Stimulated activated effector memory CD8-positive, alpha-beta T cell treated with anti-CD3 and anti-CD28 coated beads, Interleukin-12 subunit alpha, Interleukin-12 subunit beta, amount 100 ng/mL, for 72 hours (primary cell): ENCODE measurements around the gene PSKH1.
"Not testable (repeated sequence)": the region's sequence is repeated elsewhere in the genome, so short reads cannot be mapped to it uniquely, and the experiment has no call there.

ENCODE experiments used
- ATAC-seq: fragments of 150-1000 bp; cut with Tn5 transposase; 2 replicates; pipeline ENCODE4 v1.10.0; 2021
- DNase-seq, 2 donors: peaks; one replicate each; pipeline ENCODE4 v3.0.0; 2021 to 2022; ENCODE audit warnings: low spot score in 2 of 2
- H3K27ac Mint-ChIP-seq: one replicate; pipeline ENCODE4 v1.8.0; 2022; ENCODE audit warnings: mild to moderate bottlenecking, mixed read lengths
- H3K36me3 Mint-ChIP-seq: one replicate; pipeline ENCODE4 v1.8.0; 2022; ENCODE audit warnings: mild to moderate bottlenecking, mixed read lengths
- H3K4me1 Mint-ChIP-seq: one replicate; pipeline ENCODE4 v1.8.0; 2022; ENCODE audit warnings: mixed read lengths
- H3K4me3 Mint-ChIP-seq: one replicate; pipeline ENCODE4 v1.8.0; 2022; ENCODE audit warnings: mild to moderate bottlenecking, mixed read lengths
- H3K9me3 Mint-ChIP-seq: one replicate; pipeline ENCODE4 v1.8.0; 2022; ENCODE audit warnings: mixed read lengths

PSKH1 gene

GRCh38 chr16:67893743-67894399, 817 bp downstream of the PSKH1 start:
- DNase-seq = no peak
- peak overlapping the region; percentile 96 for H3K27ac Mint-ChIP-seq

GRCh38 chr16:67897231-67897630, 4.2 kb downstream of the PSKH1 start:
- H3K4me3 Mint-ChIP-seq = no peak overlapping the region
- H3K9me3 Mint-ChIP-seq = no peaks in the 10 kb centered on the region
- peak overlapping the region; percentile 20 for H3K27ac Mint-ChIP-seq
- DNase-seq (no peak), ATAC-seq (no peak)
- peaks cover 28% of the 10 kb centered on the region for H3K4me1 Mint-ChIP-seq
- peaks cover 10% of the 10 kb centered on the region for H3K36me3 Mint-ChIP-seq

More at GRCh38 chr16:67893743-67894399, 817 bp downstream of the PSKH1 start:
- no peak for ATAC-seq
- no peaks in the 10 kb centered on the region for H3K9me3 Mint-ChIP-seq
- H3K4me1 Mint-ChIP-seq = peaks cover 21% of the 10 kb centered on the region
- H3K36me3 Mint-ChIP-seq = peaks cover 10% of the 10 kb centered on the region
- H3K4me3 Mint-ChIP-seq = peak overlapping the region; percentile 94

- H3K4me3 Mint-ChIP-seq = no peak overlapping the region
- no peaks in the 10 kb centered on the region for H3K9me3 Mint-ChIP-seq
- no peak for DNase-seq
- H3K4me1 Mint-ChIP-seq = peaks cover 15% of the 10 kb centered on the region
- ATAC-seq = no peak
- no peak overlapping the region for H3K27ac Mint-ChIP-seq
- H3K36me3 Mint-ChIP-seq = no peaks in the 10 kb centered on the region
These were observed 8.7 kb downstream of the PSKH1 start for GRCh38 chr16:67901734-67902133.

GRCh38 chr16:67902831-67903230, 9.8 kb downstream of the PSKH1 start:
- Mint-ChIP-seq H3K4me3 (no peak overlapping the region), H3K9me3 (no peaks in the 10 kb centered on the region), H3K4me1 (peaks cover 12% of the 10 kb centered on the region), H3K27ac (peak overlapping the region; percentile 21), H3K36me3 (peaks cover 5% of the 10 kb centered on the region)
- DNase-seq (no peak), ATAC-seq (no peak)

GRCh38 chr16:67907397-67908180, 14.5 kb downstream of the PSKH1 start:
- peak; percentile 45 for ATAC-seq
- no peaks in the 10 kb centered on the region for H3K9me3 Mint-ChIP-seq
- H3K4me3 Mint-ChIP-seq = no peak overlapping the region
- DNase-seq = no peak
- H3K27ac Mint-ChIP-seq = peak overlapping the region; percentile 73
- peaks cover 16% of the 10 kb centered on the region for H3K4me1 Mint-ChIP-seq
- H3K36me3 Mint-ChIP-seq = peaks cover 21% of the 10 kb centered on the region

GRCh38 chr16:67909056-67909742, 16.1 kb downstream of the PSKH1 start:
- peak overlapping the region; percentile 62 for H3K27ac Mint-ChIP-seq

GRCh38 chr16:67910158-67910557, 17.1 kb downstream of the PSKH1 start:
- H3K4me1 Mint-ChIP-seq = peaks cover 22% of the 10 kb centered on the region
- peak; percentile 89 for ATAC-seq
- DNase-seq = no peak
- H3K27ac Mint-ChIP-seq = peak overlapping the region; percentile 62
- peaks cover 30% of the 10 kb centered on the region for H3K36me3 Mint-ChIP-seq
- H3K4me3 Mint-ChIP-seq = no peak overlapping the region
- no peaks in the 10 kb centered on the region for H3K9me3 Mint-ChIP-seq

More at GRCh38 chr16:67909056-67909742, 16.1 kb downstream of the PSKH1 start:
- no peak overlapping the region for H3K4me3 Mint-ChIP-seq
- peaks cover 23% of the 10 kb centered on the region for H3K36me3 Mint-ChIP-seq
- DNase-seq (no peak), ATAC-seq (no peak)
- H3K9me3 Mint-ChIP-seq = no peaks in the 10 kb centered on the region
- peaks cover 22% of the 10 kb centered on the region for H3K4me1 Mint-ChIP-seq

GRCh38 chr16:67914758-67915495, 21.9 kb downstream of the PSKH1 start:
- no peak overlapping the region for H3K4me3 Mint-ChIP-seq
- peaks cover 8% of the 10 kb centered on the region for H3K36me3 Mint-ChIP-seq
- ATAC-seq = no peak
- DNase-seq = no peak
- H3K9me3 Mint-ChIP-seq = no peaks in the 10 kb centered on the region
- peak overlapping the region; percentile 58 for H3K27ac Mint-ChIP-seq
- H3K4me1 Mint-ChIP-seq = peaks cover 38% of the 10 kb centered on the region

GRCh38 chr16:67915496-67915769, 22.4 kb downstream of the PSKH1 start:
- peaks cover 35% of the 10 kb centered on the region for H3K4me1 Mint-ChIP-seq
- H3K4me3 Mint-ChIP-seq, H3K27ac Mint-ChIP-seq, H3K36me3 Mint-ChIP-seq, ATAC-seq, H3K9me3 Mint-ChIP-seq, DNase-seq: not testable (repeated sequence)

GRCh38 chr16:67915831-67916723, 23.0 kb downstream of the PSKH1 start:
- Mint-ChIP-seq H3K4me1 (peaks cover 35% of the 10 kb centered on the region), H3K27ac (peak overlapping the region; percentile 95), H3K36me3 (peaks cover 8% of the 10 kb centered on the region), H3K9me3 (no peaks in the 10 kb centered on the region), H3K4me3 (no peak overlapping the region)
- ATAC-seq (no peak), DNase-seq (no peak)

GRCh38 chr16:67917140-67917851, 24.2 kb downstream of the PSKH1 start:
- Mint-ChIP-seq H3K9me3 (no peaks in the 10 kb centered on the region), H3K36me3 (peaks cover 15% of the 10 kb centered on the region), H3K27ac (peak overlapping the region; percentile 95), H3K4me3 (no peak overlapping the region), H3K4me1 (peaks cover 41% of the 10 kb centered on the region)
- ATAC-seq (peak; percentile 4), DNase-seq (no peak)

GRCh38 chr16:67917852-67918236, 24.8 kb downstream of the PSKH1 start:
- ATAC-seq = peak; percentile 100
- no peak overlapping the region for H3K4me3 Mint-ChIP-seq
- no peak for DNase-seq

GRCh38 chr16:67919622-67920221, 26.7 kb downstream of the PSKH1 start:
- DNase-seq (no peak), ATAC-seq (no peak)
- peaks cover 39% of the 10 kb centered on the region for H3K4me1 Mint-ChIP-seq
- no peaks in the 10 kb centered on the region for H3K9me3 Mint-ChIP-seq
- no peak overlapping the region for H3K4me3 Mint-ChIP-seq
- peaks cover 8% of the 10 kb centered on the region for H3K36me3 Mint-ChIP-seq
- no peak overlapping the region for H3K27ac Mint-ChIP-seq

More at GRCh38 chr16:67917852-67918236, 24.8 kb downstream of the PSKH1 start:
- Mint-ChIP-seq H3K9me3 (no peaks in the 10 kb centered on the region), H3K27ac (peak overlapping the region; percentile 95), H3K4me1 (peaks cover 44% of the 10 kb centered on the region), H3K36me3 (peaks cover 15% of the 10 kb centered on the region)
